Mesothelial cell of epicardium (in vitro differentiated cells): ENCODE results near the gene CHCHD2. TPM values are rescaled to one million over a fixed set of nuclear protein-coding genes. Genes with fewer than 3 reads are reported as not detected.
"Not testable (repeated sequence)": the region's sequence is repeated elsewhere in the genome, so short reads cannot be mapped to it uniquely, and the experiment has no call there.

Source experiments
- DNase-seq, 2 experiments: peaks; one replicate each; pipeline ENCODE4 v3.0.0; 2021; ENCODE audit warnings: low spot score in 2 of 2; ENCODE audit not compliant: unreplicated experiment in 2 of 2
- H3K27ac Mint-ChIP-seq: 2 replicates; pipeline ENCODE4 v1.8.0; 2021; ENCODE audit warnings: mixed read lengths
- H3K27me3 Mint-ChIP-seq: 2 replicates; pipeline ENCODE4 v1.8.0; 2021; ENCODE audit warnings: low read depth, mixed read lengths
- H3K36me3 Mint-ChIP-seq: 2 replicates; pipeline ENCODE4 v1.8.0; 2021; ENCODE audit warnings: mixed read lengths
- H3K4me1 Mint-ChIP-seq: 2 replicates; pipeline ENCODE4 v1.8.0; 2021; ENCODE audit warnings: mixed read lengths
- H3K4me3 Mint-ChIP-seq: 2 replicates; pipeline ENCODE4 v1.8.0; 2021; ENCODE audit warnings: mild to moderate bottlenecking, moderate library complexity, mixed read lengths
- H3K9me3 Mint-ChIP-seq: 2 replicates; pipeline ENCODE4 v1.8.0; 2021; ENCODE audit warnings: mixed read lengths
- CTCF ChIP-seq: fragments of 200-600 bp; sonication (generic); IDR thresholded peaks from one replicate; pipeline ENCODE4 v1.5.0; 2021; ENCODE audit warnings: antibody characterized with exemption; ENCODE audit not compliant: unreplicated experiment
- total RNA-seq: library from RNA; stranded (reverse); gene quantifications from 3 replicates; pipeline ENCODE4 v1.2.1, GENCODE V29; 2021

Gene CHCHD2
- total RNA-seq, 1 donor from 2014 or later, result 195 TPM

- Mint-ChIP-seq H3K36me3 (no peaks in the 10 kb centered on the region), H3K27me3 (no peaks in the 10 kb centered on the region), H3K4me1 (no peaks in the 10 kb centered on the region), H3K9me3 (peaks cover 47% of the 10 kb centered on the region), H3K4me3 (no peak overlapping the region), H3K27ac (no peak overlapping the region)
- no peak for DNase-seq
- TF ChIP-seq CTCF, result no peak
Measured at GRCh38 chr7:56121440-56121839, 15.2 kb upstream of the CHCHD2 start.

DNA sequence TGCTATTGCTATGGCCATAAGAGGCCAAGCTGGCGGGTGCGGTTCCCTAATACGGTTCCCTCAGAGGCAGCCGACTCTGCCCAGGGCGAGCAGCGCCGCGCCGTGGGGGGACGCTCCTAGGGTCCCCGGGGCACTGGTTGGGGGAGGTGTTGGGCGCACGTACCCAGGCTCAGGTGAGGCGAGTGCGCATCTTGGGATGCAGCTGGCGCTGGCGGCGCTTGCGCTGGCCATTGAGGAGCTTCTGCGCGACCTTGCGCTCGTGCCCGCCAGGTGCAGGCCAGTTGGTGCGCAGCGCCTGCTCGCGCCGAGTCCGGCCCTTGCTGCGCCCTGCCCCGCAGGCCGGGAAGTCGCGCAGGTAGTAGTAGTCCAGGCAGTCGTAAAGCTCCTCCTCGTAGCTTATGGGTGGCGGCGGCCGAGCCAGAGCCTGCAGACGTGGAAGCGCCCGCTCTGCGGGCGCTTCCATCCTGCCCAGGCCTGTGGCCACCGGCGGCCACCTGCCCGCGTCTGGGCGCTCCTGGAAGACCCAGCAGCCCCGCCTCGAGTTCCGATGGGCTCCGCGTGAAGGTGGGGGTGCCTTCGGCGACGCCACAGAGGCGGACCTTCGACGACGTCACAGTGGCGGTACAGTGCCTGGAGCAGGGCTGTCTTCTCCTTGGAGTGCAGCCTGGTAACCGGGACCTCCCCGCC is 9.7 kb upstream of the CHCHD2 start, which contains the start of gene NUPR2:
Gene NUPR2, minus strand, starts transcription at position 566 of the 687 bp plus-strand sequence. Its CDS starts 103 bp downstream, at position 463.
- H3K9me3 Mint-ChIP-seq, result peaks cover 31% of the 10 kb centered on the region
- H3K4me1 Mint-ChIP-seq, result no peaks in the 10 kb centered on the region
- no peaks in the 10 kb centered on the region for H3K27me3 Mint-ChIP-seq
- H3K4me3 Mint-ChIP-seq, result no peak within 1 kb of the TSS
- DNase-seq, result no peak
- H3K36me3 Mint-ChIP-seq, result no peaks in the 10 kb centered on the region
- no peak within 1 kb of the TSS for H3K27ac Mint-ChIP-seq
- no peak for TF ChIP-seq CTCF

DNA sequence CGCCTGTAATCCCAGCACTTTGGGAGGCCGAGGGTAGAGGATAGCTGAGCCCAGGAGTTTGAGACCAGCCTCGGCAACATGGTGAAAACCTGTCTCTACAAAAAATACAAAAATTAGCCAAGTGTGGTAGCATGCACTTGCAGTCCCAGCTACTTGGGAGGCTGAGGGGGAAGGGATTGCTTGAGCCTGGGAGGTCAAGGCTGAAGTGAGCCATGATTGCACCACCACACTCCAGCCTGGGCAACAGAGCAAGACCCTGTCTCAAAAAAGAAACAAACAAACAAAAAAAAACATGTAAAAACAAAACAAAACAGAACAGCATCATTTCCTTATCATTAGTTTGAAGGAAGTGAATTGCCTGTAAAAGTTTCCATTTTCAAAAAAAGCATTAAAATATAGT is 6.0 kb upstream of the CHCHD2 start:
- not testable (repeated sequence) for H3K4me1 Mint-ChIP-seq, DNase-seq, H3K4me3 Mint-ChIP-seq, H3K27me3 Mint-ChIP-seq, H3K27ac Mint-ChIP-seq, H3K36me3 Mint-ChIP-seq
- peaks cover 14% of the 10 kb centered on the region for H3K9me3 Mint-ChIP-seq

GRCh38 chr7:56110611-56111010 is 4.3 kb upstream of the CHCHD2 start:
- H3K27ac Mint-ChIP-seq, result no peak overlapping the region

DNA sequence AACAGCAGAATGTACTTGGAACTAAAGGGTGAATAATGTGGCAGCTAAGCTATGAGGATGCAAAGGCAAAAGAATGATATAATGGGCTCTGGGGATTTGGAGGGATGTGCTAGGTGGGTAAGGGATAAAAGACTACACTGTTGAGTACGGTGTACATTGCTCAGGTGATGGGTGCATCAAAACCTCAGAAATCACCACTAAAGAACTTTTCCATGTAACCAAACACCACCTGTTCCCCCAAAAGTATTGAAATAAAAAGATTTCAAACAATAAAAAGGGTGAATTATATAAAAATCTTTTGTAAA is 1.6 kb upstream of the CHCHD2 start:
- H3K36me3 Mint-ChIP-seq, result peaks cover 7% of the 10 kb centered on the region
- H3K4me3 Mint-ChIP-seq, result peak overlapping the region; percentile 2
- TF ChIP-seq CTCF, result no peak
- H3K9me3 Mint-ChIP-seq, result peaks cover 7% of the 10 kb centered on the region
- no peak for DNase-seq
- no peak overlapping the region for H3K27ac Mint-ChIP-seq
- peaks cover 4% of the 10 kb centered on the region for H3K27me3 Mint-ChIP-seq
- H3K4me1 Mint-ChIP-seq, result peaks cover 15% of the 10 kb centered on the region

More at GRCh38 chr7:56110611-56111010, 4.3 kb upstream of the CHCHD2 start:
- Mint-ChIP-seq H3K36me3 (peaks cover 2% of the 10 kb centered on the region), H3K4me1 (peaks cover 6% of the 10 kb centered on the region), H3K4me3 (no peak overlapping the region), H3K27me3 (peaks cover 4% of the 10 kb centered on the region), H3K9me3 (peaks cover 14% of the 10 kb centered on the region)
- TF ChIP-seq CTCF, result no peak
- DNase-seq, result no peak

- H3K36me3 Mint-ChIP-seq, result peaks cover 19% of the 10 kb centered on the region
- H3K4me3 Mint-ChIP-seq, result peak overlapping the region; percentile 95
- DNase-seq, result no peak
- H3K4me1 Mint-ChIP-seq, result peaks cover 15% of the 10 kb centered on the region
- H3K9me3 Mint-ChIP-seq, result peaks cover 7% of the 10 kb centered on the region
- H3K27me3 Mint-ChIP-seq, result peaks cover 4% of the 10 kb centered on the region
- peak overlapping the region; percentile 98 for H3K27ac Mint-ChIP-seq
- TF ChIP-seq CTCF, result no peak
Measured at GRCh38 chr7:56105508-56105907, 768 bp downstream of the CHCHD2 start.

DNA sequence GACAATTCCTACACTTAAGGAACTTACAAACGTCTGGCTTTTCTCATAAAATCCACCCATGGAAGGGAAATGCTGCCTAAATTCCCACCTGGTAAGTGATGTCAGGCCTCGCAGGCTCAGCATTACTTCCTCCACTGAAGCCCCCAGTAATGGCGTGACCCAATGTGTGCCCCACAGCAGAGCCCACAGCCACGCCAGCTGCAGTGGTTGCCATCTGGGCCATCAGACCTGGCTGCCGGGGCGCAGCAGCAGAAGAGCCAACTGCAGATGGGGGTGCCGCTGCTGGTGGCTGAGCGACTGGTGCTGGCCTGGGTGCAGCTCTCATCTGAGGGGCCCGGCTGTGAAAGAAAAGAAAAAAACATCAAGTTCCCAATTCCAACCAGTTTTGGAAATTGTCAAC is 2.1 kb downstream of the CHCHD2 start:
- H3K27ac Mint-ChIP-seq, H3K4me3 Mint-ChIP-seq, H3K9me3 Mint-ChIP-seq, DNase-seq, H3K27me3 Mint-ChIP-seq: not testable (repeated sequence)
- H3K4me1 Mint-ChIP-seq, result peaks cover 15% of the 10 kb centered on the region
- H3K36me3 Mint-ChIP-seq, result peaks cover 25% of the 10 kb centered on the region
